NCI-H1436 treated with DMSO at 0.1 percent for 48 hours (cell line): ENCODE results near the gene HES6.

Source experiments
- DNase-seq: peaks from one replicate; lab custom pipeline; 2025; lab: John Stamatoyannopoulos, UW

HES6 gene

DNA sequence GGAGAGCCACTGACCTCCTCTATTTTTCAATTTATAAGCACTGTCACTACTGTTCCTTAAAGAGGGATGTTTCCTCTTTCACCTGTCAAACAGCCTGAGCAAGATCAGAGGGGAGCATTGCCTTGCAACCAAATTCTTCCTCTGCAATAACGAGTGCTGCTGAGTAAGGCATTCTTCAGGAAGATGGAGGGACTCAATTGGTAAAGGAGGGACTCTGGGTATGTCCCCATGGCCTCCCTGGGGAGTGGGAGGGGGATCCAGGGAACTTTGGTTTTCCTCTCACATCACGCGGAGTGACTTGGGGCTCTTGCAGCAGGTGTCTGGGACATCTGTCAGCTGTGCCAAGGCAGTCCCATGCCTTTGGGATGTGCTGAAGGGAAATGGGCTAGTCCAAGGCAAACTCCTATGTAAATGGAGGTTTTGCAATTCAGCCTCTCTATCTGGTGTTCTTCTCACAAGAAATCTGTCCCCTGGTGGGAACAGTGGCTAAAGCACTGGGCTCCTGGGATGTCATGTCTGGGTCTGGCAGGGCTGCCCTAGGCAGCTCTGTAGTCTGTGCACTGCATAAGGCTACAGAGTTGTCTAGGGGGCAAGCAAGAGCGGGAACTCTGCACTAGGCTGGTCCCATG is 14.4 kb upstream of the HES6 start:
- DNase-seq = no peak

DNA sequence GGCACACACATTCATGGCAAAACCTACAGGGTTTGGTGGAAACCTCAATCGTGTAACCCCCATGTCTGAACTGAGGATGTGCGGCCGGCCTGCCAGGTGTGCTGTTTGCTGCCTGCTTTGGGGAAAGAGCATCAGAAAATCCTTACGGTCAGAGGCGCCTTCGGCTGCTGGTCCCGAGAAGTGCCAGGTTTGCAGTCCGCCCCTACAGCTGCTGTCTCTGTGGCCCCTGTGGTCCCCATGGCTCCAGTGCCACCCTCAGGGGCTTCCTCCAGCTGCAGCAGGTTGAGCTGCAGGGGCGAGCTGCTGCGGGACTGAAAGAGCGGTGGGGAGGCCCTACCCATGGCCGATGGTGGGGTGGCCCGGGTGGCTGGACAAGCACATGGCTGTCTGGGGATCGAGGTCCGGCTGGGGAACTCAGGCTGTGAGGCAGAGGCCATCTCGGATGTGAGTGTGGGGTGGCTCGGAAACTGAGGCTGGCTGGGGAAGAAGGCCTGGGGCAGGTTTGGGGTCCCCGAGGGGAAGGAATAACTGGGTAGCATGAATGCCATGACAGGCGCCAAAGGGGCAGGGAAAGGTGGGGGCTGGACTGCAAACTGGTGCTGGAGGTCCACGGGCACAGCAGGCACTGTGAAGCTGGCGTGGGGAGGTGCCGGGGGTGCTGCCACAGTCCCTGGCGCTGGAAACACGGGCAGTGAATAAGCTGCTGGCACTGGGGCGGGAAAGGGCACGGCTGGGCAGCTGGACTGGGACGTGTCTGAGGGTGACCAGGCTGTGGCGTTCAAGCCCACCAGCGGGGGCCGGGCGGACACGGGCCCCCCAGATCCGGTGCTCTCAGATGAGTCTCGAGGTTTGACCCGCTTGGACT is 13.2 kb upstream of the HES6 start:
- no peak for DNase-seq

DNA sequence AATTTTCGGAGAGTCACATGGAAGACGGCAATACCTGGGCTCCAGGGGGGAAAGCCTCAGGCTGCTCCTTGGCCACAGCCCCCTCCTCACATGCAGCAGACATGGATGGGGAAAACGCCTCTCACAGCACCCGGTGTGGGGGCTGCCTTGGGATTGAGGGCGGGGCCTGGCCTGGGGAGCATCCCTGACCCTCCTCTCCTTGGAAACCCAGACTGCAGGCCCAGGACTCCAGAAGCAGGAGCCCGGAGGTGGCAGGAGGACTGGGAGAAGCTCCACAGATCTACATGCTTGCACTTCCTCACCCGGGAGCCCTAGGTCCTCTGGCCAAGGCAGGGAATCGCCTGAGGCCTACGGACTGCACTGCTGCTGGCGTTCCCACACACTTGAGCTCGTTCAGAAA is 12.1 kb upstream of the HES6 start:
- no peak for DNase-seq

DNA sequence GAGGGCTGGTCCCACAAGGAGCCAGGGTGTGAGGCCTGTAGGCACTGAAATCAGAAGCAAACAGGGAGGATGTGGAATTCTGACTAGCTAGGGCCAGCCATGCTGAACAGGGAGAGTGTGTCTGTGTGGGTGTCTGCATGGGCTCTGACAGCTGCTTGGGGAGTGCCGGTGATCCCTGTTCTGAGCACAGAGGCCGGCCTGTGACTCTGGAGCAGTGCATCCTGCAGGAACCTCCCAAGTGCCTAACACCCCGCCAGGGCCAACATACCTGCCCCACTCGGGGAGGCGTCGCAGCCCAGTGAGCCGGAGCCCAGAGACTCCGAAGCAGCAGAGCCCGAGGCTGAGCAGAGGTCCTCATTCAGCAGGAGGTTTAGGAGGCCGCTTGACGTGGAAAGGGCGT is 11.5 kb upstream of the HES6 start:
- DNase-seq = no peak

DNA sequence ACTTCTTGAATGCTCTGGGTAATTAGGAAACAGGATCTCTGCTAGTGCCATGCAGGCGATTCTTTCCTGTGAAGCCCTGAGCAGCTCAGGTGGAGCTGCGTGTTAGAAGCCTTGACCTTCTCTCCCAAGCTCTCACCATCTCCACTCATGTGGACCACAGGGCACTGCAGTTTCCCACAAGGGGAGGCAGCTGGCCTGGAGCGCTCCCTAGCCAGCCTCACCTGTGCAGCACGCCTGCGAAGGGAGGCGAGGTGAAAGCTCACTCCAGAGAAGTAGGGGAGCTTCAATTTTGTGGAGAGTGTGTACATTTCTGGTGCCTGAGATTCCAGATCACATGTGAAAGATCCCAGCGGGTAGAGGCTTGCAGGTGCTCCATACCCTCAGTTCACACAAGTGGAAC is 11.1 kb upstream of the HES6 start:
- no peak for DNase-seq

DNA sequence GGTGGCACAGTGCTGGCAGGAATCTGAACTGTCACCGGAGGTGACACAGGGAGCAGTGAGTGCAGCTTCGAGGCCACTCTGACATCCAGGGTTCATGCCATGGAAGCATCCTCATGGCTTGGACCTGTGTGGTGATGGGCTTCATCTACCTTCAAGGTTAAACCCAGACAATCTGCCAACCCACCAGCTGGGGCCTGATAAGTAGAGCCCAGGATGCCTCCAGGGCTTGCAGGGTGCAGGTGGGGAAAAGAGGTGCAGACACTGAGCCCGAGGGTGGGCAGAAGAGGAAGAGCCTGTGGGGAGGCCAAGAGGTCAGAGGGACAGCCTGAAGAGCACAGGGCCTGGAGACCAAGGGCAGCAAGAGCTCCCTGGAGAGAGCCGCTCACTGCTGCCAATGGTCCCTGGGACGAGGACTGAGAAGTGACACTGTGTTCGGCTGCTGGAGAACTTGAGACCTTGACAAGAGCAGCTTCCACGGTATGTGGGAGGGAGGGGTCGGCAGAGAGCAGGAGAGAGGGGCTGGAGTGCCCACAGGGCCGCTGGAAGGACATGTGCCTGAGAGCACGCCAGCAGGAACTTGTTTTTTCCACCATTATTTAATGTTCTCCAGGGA is 8.1 kb upstream of the HES6 start:
- no peak for DNase-seq

DNA sequence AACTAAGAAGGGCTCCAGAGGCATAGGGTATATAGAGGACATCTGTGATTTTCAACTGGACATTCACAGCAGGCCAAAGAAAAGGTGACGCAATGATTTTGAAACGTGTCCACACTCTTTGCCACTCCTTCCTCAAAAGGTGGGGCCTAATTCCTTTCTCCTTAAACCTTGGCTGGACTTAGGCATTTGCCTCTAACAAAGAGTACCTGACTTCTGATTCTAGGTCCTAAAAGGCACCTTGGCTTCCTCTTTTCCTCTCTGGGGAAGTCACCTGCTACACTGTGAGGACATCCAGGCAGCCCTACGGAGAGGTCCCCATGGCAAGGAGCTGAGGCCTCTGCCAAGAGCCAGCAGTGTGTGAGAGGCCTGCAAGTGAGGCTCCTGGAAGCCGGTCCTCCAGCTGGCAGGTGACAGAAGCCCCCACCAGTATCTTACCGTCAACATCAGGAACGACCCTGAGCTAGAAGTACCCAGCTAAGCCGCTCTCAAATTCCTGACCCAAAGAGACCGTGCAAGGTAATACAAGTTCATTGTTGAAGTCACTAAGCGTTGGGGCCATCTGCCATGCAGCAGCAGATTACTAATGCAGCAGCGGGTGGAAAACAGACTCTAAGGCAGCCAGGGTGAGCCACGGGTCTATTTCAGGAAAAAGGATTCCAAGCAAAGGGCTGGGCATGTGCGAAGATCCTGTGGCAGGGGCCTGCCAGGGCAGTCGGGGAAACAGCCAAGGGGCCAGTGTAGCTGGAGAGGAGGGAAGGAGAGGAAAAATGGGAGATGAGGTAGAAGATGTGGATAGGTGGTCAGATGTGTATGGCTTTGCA is 7.4 kb upstream of the HES6 start:
- DNase-seq = no peak

DNA sequence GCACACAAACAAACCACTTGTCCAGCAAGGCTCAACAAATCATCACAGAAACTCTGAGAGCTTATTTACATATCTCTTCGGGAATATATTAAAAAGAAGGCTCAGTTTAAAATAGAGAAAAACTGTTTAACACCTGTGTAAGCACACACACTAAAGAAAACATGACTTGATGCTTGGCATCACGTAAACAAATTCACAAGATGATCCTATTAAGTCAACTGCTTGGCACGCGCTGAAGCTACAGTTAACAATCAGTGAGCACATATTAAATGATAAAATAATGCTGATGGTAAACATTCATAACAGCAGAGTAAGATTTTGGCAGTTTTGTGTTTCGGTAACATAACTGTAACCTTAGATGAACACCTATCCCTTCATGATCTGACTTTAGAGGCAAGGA is 4.3 kb upstream of the HES6 start:
- no peak for DNase-seq

DNA sequence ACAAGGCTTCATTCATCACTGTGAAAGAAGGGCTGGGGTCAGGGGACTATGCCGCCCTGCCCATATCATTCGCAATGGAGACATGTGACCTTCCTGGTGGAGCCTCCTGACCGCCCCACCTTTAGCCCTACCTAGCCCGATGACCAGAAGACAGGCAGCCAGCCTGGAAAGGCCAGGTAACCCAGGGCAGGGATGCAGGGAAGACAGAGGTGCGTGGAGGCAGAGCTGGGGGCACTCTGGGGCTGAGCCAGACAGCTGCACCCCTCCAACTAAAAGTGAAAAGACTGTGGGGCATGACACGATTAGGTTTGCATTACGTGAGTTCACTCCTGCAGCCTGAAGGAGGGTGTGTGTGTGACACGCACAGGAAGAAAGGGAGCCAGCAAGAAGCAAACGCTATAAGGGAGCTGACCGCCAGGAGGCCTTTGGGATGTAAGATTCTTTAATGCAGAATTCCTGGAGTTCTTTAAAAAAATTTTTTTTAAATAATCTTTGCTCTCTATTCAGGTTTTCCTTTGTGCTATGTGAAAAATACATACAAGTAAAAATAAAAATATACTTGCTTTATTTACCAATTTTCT is 3.7 kb upstream of the HES6 start:
- no peak for DNase-seq

DNA sequence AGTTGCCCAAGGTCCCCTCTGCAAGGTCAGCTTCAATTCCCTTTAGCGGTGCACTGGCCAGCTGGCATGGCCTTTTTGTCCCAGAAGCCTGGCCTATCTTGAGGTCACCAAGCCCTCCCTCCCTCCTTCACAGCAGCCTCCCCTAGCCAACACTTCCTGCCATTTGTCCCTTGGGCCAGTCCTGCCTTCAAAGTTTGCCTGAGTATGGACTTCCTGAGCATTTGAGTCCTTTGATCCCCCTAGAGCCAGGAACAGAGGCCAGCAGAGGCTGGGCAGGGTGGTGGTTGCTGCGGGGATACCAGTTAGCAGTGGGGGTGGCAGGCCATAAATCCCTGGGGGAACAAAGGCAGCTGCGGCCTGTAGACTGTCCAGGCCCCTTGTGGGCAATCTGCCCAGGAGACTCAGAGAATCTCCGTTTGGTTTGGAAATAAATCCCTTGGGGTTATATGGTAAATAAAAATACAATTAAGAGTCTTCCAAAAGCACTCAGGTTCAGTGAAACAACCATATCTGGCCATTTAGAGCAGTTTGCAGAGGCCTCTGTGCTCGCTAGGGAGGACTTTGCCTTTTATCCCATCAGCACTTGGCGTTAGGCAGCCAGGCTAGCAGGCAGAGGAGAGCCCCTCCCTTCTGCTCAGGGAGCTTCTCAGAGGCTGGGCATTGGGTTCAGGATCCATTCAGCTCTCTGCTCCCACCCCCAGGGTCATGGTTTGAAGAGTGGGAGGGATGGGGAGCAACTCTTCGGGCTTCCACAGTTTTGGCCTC is 3.1 kb upstream of the HES6 start:
- DNase-seq = peak; percentile 39

DNA sequence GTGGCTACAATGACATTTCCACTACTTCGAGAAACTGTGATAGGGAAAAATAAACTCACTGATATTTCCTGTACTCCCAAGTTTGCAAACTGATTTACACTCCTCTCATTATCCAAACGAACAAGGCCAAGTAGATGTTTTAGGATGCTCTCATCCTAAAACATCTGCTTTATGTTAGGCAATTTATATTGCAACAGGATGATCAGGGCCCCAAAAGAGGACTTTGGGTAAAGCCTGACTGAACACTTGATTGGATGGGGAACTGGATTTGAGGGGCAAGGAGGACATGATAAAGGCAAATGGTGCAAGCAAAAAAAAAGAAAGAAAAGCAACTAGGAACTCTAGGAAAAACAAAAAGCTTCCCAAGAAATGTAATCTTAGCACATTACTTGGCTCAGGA is 2.1 kb upstream of the HES6 start:
- DNase-seq = no peak

DNA sequence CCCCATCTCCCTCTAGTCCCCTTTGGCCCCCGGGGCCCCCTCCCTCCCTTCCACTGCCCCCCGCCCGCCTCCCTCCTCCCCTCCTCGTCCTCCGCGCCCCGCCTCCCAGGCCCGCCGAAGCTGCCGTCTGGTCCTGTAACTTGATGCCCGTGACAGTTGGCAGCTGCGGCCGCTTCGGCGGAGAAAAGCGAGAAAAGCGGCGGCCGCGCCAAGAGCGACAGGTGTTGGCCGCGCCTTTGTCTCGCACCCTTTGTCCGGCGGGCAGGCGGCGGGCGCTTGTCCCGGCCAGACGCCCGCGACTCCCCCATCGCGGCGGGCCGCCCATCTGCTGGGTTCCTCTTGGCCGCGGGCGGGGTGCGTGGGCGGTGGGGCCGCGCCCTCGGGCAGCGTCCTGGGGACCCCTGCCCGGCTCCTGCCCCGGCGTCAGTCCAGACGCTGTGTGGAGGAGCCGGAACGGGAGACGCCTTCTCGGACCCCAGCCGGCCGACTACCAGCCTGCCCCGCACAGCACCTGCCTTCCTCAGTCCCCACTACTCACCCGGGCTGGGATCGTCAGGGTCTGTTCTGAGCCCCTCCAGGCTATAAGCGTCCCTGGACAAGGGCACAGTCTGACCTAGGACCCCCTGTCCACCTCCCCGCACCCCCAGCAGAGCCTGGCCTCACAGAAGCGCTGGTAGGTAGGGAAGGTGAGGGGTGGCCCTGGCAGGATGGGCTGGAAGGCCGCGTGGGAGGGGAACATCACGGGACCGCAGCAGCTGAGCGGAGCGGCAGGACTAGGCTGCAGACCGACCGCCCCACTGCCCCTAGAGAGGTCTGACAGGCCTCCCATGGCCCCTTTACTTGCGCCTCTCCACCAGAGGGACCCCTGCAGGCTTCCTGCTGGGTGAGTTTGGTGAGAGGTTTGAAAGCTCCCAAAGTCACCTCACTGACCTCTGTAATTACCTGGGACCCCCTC is 1.2 kb upstream of the HES6 start:
- peak; percentile 47 for DNase-seq

DNA sequence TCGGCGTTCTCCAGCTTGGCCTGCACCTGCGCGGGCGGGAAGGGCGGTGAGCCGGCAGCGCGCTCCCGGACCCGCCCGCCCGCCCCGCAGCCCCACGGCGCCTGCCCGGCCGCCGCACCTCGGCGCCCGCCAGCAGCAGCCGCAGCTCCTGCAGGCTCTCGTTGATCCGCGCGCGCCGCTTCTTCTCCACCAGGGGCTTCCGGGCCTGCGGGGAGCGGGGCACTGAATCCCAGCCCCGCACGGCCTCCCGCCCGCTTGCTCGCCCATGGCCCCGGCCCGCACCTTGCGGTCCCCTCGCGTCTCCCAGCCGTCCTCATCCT is 335 bp downstream of the HES6 start:
- DNase-seq = no peak

DNA sequence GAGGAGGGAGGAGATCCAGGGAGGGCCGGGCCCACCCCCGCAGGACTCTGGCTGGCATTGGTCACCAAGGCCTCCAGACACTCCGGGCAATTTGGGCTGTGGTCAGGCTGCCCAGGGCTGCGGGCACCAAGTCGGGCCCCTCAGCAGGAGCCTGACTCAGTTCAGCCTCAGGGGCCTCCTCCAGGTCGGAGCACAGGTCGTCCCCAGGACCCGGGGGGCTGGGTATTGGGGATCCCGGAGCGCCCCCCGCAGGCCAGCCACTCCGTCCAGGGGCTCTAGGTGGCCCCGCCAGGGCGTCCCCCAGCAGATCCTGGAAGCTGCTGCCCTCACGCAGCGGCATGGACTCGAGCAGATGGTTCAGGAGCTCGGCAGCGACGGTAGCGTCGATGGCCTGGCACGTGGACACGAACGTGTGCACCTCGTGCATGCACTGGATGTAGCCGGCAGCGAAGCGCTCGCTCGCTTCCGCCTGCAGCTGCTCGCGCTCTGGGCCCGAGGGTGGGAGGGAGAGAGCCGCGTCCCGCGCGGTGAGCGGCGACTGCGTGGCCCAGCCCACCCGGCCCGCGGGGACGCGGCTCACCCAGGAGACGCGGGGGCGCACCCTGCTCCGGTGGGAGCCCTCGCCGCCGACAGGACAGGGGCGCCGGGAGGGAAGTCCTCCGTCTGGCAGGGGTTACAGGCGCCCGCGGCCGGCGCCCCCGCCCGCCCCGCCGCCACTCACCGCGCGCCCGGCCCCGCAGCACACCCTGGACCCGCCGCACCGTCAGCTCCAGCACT is 884 bp downstream of the HES6 start:
- DNase-seq = no peak

DNA sequence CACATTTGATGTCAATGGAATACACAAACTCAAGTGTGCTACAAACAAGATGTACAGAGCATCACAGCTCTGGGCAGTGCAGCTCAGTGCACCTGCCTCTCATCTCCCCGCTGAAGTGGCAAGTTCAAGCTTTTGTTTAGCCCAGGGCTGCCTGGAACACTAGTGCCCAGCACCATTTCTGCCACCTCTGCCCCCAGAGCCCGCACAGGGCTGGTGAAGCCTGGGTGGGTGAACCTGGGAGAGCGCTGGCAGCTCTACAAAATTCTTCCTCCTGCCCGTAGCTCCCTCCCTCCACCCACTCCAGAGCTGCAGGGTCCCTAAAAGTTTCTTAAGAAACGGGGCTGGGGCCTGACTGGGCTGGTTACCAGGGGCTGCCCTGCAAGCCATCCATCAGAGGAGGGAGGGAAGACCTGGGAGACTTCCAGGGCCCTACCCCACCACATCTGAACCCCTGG is 1.5 kb downstream of the HES6 start:
- no peak for DNase-seq

DNA sequence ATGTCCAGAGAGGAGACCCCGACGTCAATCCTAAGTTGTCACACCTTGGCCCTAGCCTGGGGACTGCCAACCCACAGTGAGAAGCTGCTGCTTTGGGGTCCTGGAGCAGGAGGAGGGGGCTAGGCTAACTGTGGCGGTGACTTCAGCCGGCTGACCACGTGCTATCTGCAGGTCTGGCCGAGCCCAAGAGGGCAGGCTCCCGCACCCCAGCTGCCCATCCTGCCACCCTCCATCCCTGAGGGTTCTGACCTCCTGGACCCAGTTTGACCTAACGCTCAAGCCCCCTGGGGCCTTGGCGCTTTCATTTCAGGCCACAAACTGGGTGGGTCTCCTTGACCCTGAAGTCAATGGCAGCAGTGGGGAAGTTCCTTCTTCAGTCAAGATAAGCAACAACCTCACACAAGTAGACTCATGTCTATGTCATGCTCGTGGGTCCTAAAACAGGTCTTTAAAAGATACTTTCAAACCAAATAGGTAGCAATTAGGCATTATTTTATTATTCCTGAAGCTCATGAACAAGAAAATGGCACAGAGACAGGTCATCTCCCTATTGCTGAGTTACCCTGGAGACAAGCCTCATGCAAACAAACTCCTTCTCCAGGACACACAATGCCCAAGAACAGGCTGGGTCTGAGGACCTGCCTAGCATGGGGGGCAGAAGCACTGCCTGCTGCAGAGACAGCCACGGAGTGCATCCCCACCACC is 2.3 kb downstream of the HES6 start:
- DNase-seq = no peak

DNA sequence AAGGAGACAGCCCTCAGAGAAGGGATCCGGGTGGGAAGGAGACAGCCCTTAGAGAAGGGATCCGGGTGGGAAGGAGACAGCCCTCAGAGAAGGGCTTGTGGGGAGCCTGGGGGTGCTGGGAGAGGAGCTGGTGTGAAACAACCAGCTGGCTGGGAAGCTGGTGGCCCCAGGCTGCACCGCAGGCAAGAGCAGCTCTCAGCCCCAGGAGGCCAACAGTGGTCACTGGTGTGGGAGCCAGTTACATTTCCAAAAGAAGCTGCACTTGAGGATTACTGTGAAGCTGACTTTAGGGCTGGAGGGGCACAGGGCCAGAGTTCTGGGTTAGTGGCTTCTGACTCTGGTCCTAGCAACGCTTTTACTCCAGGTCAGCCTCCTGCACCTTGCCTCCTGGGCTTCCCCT is 3.3 kb downstream of the HES6 start:
- no peak for DNase-seq

DNA sequence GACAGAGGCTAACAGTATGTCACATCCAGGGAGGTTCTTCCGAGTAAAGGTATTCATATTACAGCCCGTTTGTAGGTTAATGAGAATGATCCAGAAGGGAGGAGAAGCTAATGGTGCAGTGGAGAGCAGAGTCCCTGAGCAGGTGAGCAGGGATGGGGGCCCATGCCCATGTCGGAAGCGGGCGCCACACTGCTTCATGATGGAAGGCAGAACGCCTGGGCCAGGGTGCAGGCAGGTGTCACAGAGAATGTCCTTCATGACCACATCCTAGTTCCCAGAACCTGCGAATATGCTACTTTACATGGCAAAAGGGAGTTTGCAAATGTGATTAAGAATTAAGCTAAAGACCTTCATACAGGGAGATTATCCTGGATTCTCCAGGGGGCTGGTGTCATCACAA is 4.0 kb downstream of the HES6 start:
- DNase-seq = no peak

DNA sequence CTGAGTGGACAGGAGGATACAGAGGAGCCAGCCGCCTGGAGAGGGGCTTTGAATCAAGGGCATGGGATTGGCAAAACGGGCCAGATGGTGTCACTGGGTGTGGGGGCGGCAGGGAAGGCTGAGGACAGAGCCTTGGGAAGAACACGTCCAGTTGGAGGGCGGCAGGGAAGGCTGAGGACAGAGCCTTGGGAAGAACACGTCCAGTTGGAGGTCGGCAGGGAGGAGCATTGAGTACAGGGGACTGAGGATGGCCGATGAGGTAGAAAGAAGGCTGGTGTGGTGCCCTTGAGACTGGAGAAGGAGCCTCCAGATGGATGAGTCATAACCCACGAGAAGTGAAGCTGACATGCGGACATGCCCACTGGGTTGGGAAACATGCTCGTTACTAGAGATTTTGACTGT is 4.5 kb downstream of the HES6 start:
- no peak for DNase-seq
